Activated naive CD4-positive, alpha-beta T cell treated with anti-CD3 and anti-CD28 coated beads, Interleukin-2, amount 50 U/mL, for 24 hours (primary cell): ENCODE measurements around the gene RMND5A.

ENCODE experiments used
- H3K27ac Mint-ChIP-seq: one replicate; pipeline ENCODE4 v1.8.0; 2021; ENCODE audit warnings: mild to moderate bottlenecking, mixed read lengths
- H3K27me3 Mint-ChIP-seq: one replicate; pipeline ENCODE4 v1.8.0; 2021; ENCODE audit warnings: mixed read lengths
- H3K36me3 Mint-ChIP-seq: one replicate; pipeline ENCODE4 v1.8.0; 2021; ENCODE audit warnings: mixed read lengths
- H3K4me1 Mint-ChIP-seq: one replicate; pipeline ENCODE4 v1.8.0; 2021; ENCODE audit warnings: mixed read lengths
- H3K4me3 Mint-ChIP-seq: one replicate; pipeline ENCODE4 v1.8.0; 2021; ENCODE audit warnings: mild to moderate bottlenecking, mixed read lengths
- H3K9me3 Mint-ChIP-seq: one replicate; pipeline ENCODE4 v1.8.0; 2021; ENCODE audit warnings: mixed read lengths

Gene RMND5A

GRCh38 chr2:86821306-86821705 is 101.2 kb downstream of the RMND5A start:
- Mint-ChIP-seq H3K4me1 (peaks cover 15% of the 10 kb centered on the region), H3K9me3 (no peaks in the 10 kb centered on the region), H3K4me3 (no peak overlapping the region), H3K27me3 (peaks cover 2% of the 10 kb centered on the region), H3K27ac (no peak overlapping the region), H3K36me3 (peaks cover 2% of the 10 kb centered on the region)

- Mint-ChIP-seq H3K27ac (no peak overlapping the region), H3K36me3 (peaks cover 2% of the 10 kb centered on the region), H3K27me3 (peaks cover 2% of the 10 kb centered on the region), H3K4me3 (no peak overlapping the region), H3K9me3 (no peaks in the 10 kb centered on the region), H3K4me1 (peaks cover 19% of the 10 kb centered on the region)
Observed at GRCh38 chr2:86821842-86822241, 101.8 kb downstream of the RMND5A start.

- Mint-ChIP-seq H3K4me1 (peaks cover 22% of the 10 kb centered on the region), H3K9me3 (no peaks in the 10 kb centered on the region), H3K4me3 (no peak overlapping the region), H3K36me3 (peaks cover 2% of the 10 kb centered on the region), H3K27me3 (peaks cover 1% of the 10 kb centered on the region), H3K27ac (no peak overlapping the region)
Observed at GRCh38 chr2:86822668-86823345, 102.7 kb downstream of the RMND5A start.

GRCh38 chr2:86825036-86825692 is 105.1 kb downstream of the RMND5A start:
- no peak overlapping the region for H3K27ac Mint-ChIP-seq
- H3K27me3 Mint-ChIP-seq, result peaks cover 1% of the 10 kb centered on the region
- H3K36me3 Mint-ChIP-seq, result peaks cover 2% of the 10 kb centered on the region
- H3K4me1 Mint-ChIP-seq, result peaks cover 22% of the 10 kb centered on the region
- H3K9me3 Mint-ChIP-seq, result no peaks in the 10 kb centered on the region
- peak overlapping the region; percentile 82 for H3K4me3 Mint-ChIP-seq

- peak overlapping the region; percentile 82 for H3K4me3 Mint-ChIP-seq
- peaks cover 1% of the 10 kb centered on the region for H3K27me3 Mint-ChIP-seq
- H3K27ac Mint-ChIP-seq, result no peak overlapping the region
- H3K36me3 Mint-ChIP-seq, result peaks cover 2% of the 10 kb centered on the region
- peaks cover 22% of the 10 kb centered on the region for H3K4me1 Mint-ChIP-seq
- no peaks in the 10 kb centered on the region for H3K9me3 Mint-ChIP-seq
Observed at GRCh38 chr2:86825693-86826381, 105.7 kb downstream of the RMND5A start.

- no peak overlapping the region for H3K27ac Mint-ChIP-seq
- H3K4me3 Mint-ChIP-seq, result no peak overlapping the region
- H3K4me1 Mint-ChIP-seq, result peaks cover 22% of the 10 kb centered on the region
- H3K9me3 Mint-ChIP-seq, result no peaks in the 10 kb centered on the region
- no peaks in the 10 kb centered on the region for H3K36me3 Mint-ChIP-seq
- peaks cover 4% of the 10 kb centered on the region for H3K27me3 Mint-ChIP-seq
Observed at GRCh38 chr2:86826951-86827350, 106.9 kb downstream of the RMND5A start.
